NCI-H187 (cell line): ENCODE results near the gene ZNF575.
A peak's percentile ranks its signal among the peaks of the same experiment; 100 is the strongest.

ENCODE experiments used
- DNase-seq, 2 experiments: peaks; one replicate each; lab custom pipeline; 2025; lab: John Stamatoyannopoulos, UW

ZNF575 gene

GRCh38 chr19:43574424-43575155 lies 41.6 kb downstream of the ZNF575 start:
- DNase-seq: peak in 1 of 2 experiments; percentile 33

DNA sequence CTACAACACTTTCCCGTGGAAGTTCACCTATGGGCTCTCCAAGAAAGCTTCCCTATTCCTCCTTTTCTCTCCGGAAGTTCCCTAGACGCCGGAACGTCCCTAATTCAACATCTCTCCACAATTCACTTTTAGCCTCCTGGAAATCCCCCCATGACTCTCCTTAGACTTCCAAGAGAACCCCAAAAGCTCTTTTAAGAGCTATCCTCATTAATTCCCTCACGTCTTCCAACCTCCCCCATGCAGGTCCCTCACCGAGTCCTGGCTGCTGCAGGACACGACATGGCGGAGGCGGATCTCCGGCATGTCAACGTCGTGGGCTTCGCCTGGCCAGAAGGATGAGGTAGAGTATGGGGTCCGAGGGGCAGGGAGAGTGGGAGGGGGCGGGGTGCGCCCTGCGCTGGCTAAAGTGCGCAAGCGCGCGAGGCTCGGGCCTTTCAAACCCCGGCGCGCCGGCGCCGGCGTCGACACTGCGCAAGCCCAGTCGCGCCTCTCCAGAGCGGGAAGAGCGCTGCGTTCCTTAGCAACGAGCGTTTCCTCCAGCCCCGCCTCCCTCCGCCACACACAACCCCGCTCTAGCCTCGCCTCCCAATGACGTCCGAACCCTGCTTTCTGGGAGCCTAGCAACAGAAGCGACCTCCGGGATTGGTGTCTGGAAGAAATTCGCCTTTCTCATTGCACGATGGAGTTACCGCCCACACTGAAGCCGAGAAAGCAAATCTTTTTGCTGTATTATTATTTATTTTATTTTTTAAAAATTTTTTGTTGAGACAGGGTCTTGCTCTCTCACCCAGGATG lies 42.4 kb downstream of the ZNF575 start, which contains the start of the genes PINLYP and XRCC1:
Gene PINLYP, plus strand, starts transcription at position 646 of the 795 bp plus-strand sequence. CDS start 1,391 bp downstream, outside the sequence.
Gene XRCC1, minus strand, starts transcription at position 372 of the 795 bp plus-strand sequence. Its CDS starts 69 bp downstream, at position 303.
- DNase-seq: peak; percentile 93 to 98

- DNase-seq: no peak
Observed at GRCh38 chr19:43575955-43576878, 43.2 kb downstream of the ZNF575 start.

DNA sequence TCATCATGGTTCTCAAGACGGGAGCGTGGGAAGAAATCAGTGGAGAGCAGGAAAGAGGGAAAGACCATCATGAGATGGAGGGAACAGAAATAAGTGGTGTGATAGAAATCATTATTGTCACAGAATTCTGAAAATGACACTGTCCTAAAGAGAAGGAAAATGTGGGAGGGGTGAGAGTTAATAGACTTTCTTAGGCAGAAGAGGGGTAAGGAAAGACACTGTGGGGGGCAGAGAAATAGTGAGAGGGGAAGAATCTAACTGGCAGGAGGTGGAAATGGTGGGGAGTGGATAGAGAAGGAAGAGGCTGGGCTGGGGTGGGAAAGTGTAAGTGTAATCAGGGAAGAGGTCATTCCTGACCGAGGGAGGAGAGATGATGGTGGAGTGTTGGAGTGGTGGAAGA lies 45.8 kb downstream of the ZNF575 start:
- DNase-seq: no peak

DNA sequence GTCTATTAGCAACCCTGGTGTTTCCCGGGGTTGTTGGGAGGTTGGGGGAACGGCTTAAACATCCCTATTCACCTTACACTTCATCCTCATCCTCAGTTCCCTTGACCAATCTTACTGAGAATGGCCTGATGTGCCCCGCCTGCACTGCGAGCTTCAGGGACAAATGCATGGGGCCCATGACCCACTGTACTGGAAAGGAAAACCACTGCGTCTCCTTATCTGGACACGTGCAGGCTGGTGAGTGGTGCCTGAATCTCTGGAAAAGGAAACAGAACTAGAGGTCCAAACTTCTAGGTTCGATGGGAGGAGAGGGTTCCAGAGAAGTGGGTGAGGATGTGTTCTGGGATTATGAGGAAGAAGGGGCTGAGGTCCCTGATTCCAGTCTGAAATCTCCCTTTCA lies 48.5 kb downstream of the ZNF575 start:
- DNase-seq: no peak

- no peak for DNase-seq
Observed at GRCh38 chr19:43582495-43582894, 49.5 kb downstream of the ZNF575 start.

DNA sequence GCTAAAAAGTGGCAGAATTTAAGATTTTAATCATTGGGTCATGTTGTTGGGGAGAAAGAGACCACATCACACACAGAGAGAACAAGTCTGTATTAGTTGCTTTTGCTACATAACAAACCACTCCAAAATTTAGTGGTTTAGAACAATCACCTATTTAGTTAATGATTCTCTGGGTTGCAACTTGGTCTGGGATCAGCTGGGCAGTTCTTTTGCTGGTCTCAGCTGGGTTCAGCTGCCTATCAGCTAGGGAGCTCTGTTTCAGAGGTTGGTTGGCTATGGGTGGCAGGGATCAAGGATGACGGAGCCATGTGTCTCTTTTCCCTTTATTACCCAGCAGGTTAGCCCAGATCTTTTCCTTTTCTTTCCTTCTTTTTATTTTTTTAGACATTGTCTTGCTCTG lies 51.5 kb downstream of the ZNF575 start:
- DNase-seq: no peak
